Right lobe of liver (tissue), 4 donors: ENCODE measurements around the gene PSMC5.
"Not testable (repeated sequence)": the region's sequence is repeated elsewhere in the genome, so short reads cannot be mapped to it uniquely, and the experiment has no call there.

Experiments
- CTCF ChIP-seq, 4 donors: fragments of 200-600 bp in 3 of 4; fragments of 450-650 bp in 1 of 4; IDR thresholded peaks; one replicate each; pipeline versions ENCODE4 v1.5.1 to v1.8.0; 2016 to 2022; ENCODE audit warnings: antibody characterized with exemption in 4 of 4, mild to moderate bottlenecking in 2 of 4
- POLR2A ChIP-seq: fragments of 450-650 bp; IDR thresholded peaks from one replicate; pipeline ENCODE4 v1.6.1; 2017; ENCODE audit warnings: antibody characterized with exemption, mild to moderate bottlenecking
- donor health status: DM: no; HTN: no; CAD: no.
- donor health status: DM: no; HTN: no; CAD: no.
- donor health status: DM: no; HTN: yes; CAD: no.

DNA sequence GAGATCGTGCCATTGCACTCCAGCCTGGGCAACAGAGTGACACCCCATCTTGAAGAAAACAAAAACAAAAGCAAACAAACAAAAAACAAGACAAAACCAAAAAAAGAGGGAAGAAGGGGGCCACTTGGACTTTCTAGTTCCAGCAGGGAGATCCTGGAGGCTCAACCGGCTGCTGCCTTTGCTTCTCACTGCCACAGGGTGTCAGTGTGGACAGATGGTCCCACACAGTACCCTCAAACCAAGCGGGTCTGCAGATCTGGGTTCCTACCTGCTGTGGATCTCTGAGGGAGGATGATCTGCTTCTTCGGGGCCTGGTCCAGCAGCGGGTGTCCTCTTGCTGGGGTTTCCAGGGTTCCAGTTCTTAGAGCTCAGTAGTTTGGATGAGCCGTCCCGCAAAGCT, 39.4 kb downstream of the PSMC5 start:
- not testable (repeated sequence) for TF ChIP-seq POLR2A; CTCF (IDR thresholded peaks at IDR 0.05)
